Natural killer cell (primary cell): ENCODE data around the gene HBZ. TPM values are rescaled to one million over a fixed set of nuclear protein-coding genes. Genes with fewer than 3 reads are reported as not detected.

Experiments used
- ATAC-seq, 3 donors: fragments of 150-1000 bp in 2 of 3; fragments of 200-7000 bp in 1 of 3; cut with Tn5 transposase; 1 replicate in 1 of 3; 2 replicates in 2 of 3; pipeline ENCODE4 v1.10.0; 2021; ENCODE audit warnings: mild to moderate bottlenecking in 2 of 3, moderate library complexity in 2 of 3
- DNase-seq, 2 donors: peaks; one replicate each; pipeline versions ENCODE4 v3.0.0 to v3.0.0-alpha.2; 2013 to 2021; ENCODE audit warnings: mixed read lengths in 1 of 2
- H3K27ac ChIP-seq: one replicate; pipeline ENCODE4 v1.5.1; 2013; ENCODE audit warnings: mild to moderate bottlenecking, low read length
- H3K27me3 ChIP-seq: one replicate; pipeline ENCODE4 v1.6.1; 2013; ENCODE audit warnings: low read length; ENCODE audit not compliant: control insufficient read depth, insufficient read depth
- H3K36me3 ChIP-seq: one replicate; pipeline ENCODE4 v1.6.1; 2013; ENCODE audit warnings: low read length; ENCODE audit not compliant: control insufficient read depth, insufficient read depth
- H3K4me1 ChIP-seq: one replicate; pipeline ENCODE4 v1.6.1; 2013; ENCODE audit warnings: low read length; ENCODE audit not compliant: control insufficient read depth, insufficient read depth
- H3K4me3 ChIP-seq: one replicate; pipeline ENCODE4 v1.5.1; 2013; ENCODE audit warnings: low read length
- H3K9me3 ChIP-seq: one replicate; pipeline ENCODE4 v1.6.1; 2013; ENCODE audit warnings: low read length; ENCODE audit not compliant: control insufficient read depth, insufficient read depth
- H3K27ac Mint-ChIP-seq, 2 donors: one replicate each; pipeline ENCODE4 v1.8.0; 2022; ENCODE audit warnings: mild to moderate bottlenecking in 2 of 2, mixed read lengths in 2 of 2, moderate library complexity in 1 of 2
- H3K27me3 Mint-ChIP-seq, 2 donors: one replicate each; pipeline ENCODE4 v1.8.0; 2022; ENCODE audit warnings: low read depth in 2 of 2, mixed read lengths in 2 of 2
- H3K36me3 Mint-ChIP-seq: one replicate; pipeline ENCODE4 v1.8.0; 2022; ENCODE audit warnings: mixed read lengths
- H3K4me1 Mint-ChIP-seq, 2 donors: one replicate each; pipeline ENCODE4 v1.8.0; 2022; ENCODE audit warnings: mixed read lengths in 2 of 2
- H3K4me3 Mint-ChIP-seq: one replicate; pipeline ENCODE4 v1.8.0; 2022; ENCODE audit warnings: mild to moderate bottlenecking, moderate library complexity, mixed read lengths
- H3K9me3 Mint-ChIP-seq, 2 donors: one replicate each; pipeline ENCODE4 v1.8.0; 2022; ENCODE audit warnings: mixed read lengths in 2 of 2
- CTCF ChIP-seq: fragments of 200-600 bp; IDR thresholded peaks from one replicate; pipeline ENCODE4 v1.8.0; 2022; ENCODE audit warnings: antibody characterized with exemption
- WGBS: methylation state at CpG from one replicate; pipeline ENCODE4 v1.1.7; 2013; ENCODE audit warnings: missing lambda C conversion rate; ENCODE audit not compliant: insufficient coverage; 5-methylcytosine and 5-hydroxymethylcytosine counted together
- intact Hi-C: fragments of 100-400 bp; cut with micrococcal nuclease; formaldehyde crosslinking; loops from one replicate; pipeline ENCODE4 v1.14.2; 2022
- total RNA-seq, 4 donors: library from RNA; stranded (reverse); fragments of 120-200 nt in 1 of 4; gene quantifications; one replicate each; pipeline versions ENCODE4 v1.2.3 to v1.2.4, GENCODE V29; 2013 to 2022

HBZ gene
- total RNA-seq, 3 donors from 2014 or later (not counting 1 experiment from before 2014, with no cell fraction given) = not detected

GRCh38 chr16:118857-119256, 33.6 kb upstream of the HBZ start:
- ATAC-seq = no peak
- Mint-ChIP-seq H3K36me3 (peaks cover 8% of the 10 kb centered on the region), H3K4me1 (peaks cover 21 to 23% of the 10 kb centered on the region in 2 donors), H3K4me3 (no peak overlapping the region), H3K9me3 (no peaks in the 10 kb centered on the region), H3K27me3 (no peaks in the 10 kb centered on the region), H3K27ac (no peak overlapping the region)
- Histone ChIP-seq H3K36me3 (peaks cover 10% of the 10 kb centered on the region), H3K27me3 (no peaks in the 10 kb centered on the region), H3K9me3 (no peaks in the 10 kb centered on the region), H3K4me3 (no peak overlapping the region), H3K27ac (no peak overlapping the region), H3K4me1 (peaks cover 29% of the 10 kb centered on the region)
- intact Hi-C loops = no loop called here
- 92% methylated on average over 2 of the region's 2 CpGs for WGBS
- TF ChIP-seq CTCF = no peak
- no peak for DNase-seq

DNA sequence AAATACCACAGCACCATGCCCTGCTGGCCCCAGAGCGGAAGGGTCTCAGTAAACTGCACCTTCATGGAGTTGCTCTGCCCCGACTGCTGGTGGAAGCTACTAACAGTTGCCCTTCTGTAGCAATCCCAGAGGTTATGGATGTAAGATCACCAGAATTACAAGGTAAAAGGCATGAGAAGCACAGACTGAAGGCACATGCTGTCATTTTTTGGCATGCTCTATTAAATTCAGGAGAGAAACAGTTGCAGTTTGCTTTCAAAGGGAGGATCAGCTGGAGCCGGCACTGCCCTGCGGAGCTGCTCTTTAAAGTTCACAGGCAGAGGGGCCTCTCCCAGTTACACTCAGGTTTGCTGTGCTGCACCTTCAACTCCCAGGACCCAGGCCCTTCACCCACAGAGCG, 33.1 kb upstream of the HBZ start:
- peaks cover 6% of the 10 kb centered on the region for H3K36me3 ChIP-seq
- Mint-ChIP-seq H3K9me3 (no peaks in the 10 kb centered on the region), H3K27ac (no peak overlapping the region), H3K36me3 (peaks cover 3% of the 10 kb centered on the region), H3K4me3 (no peak overlapping the region), H3K27me3 (no peaks in the 10 kb centered on the region), H3K4me1 (peaks cover 25 to 28% of the 10 kb centered on the region in 2 donors)
- H3K4me3 ChIP-seq = no peak overlapping the region
- 97% methylated on average over 5 of the region's 5 CpGs for WGBS
- intact Hi-C loops = no loop called here
- H3K4me1 ChIP-seq = peaks cover 33% of the 10 kb centered on the region
- TF ChIP-seq CTCF = no peak
- no peaks in the 10 kb centered on the region for H3K9me3 ChIP-seq
- no peak for ATAC-seq
- H3K27ac ChIP-seq = no peak overlapping the region
- no peak for DNase-seq
- H3K27me3 ChIP-seq = no peaks in the 10 kb centered on the region

GRCh38 chr16:119835-120491, 32.5 kb upstream of the HBZ start:
- Mint-ChIP-seq H3K36me3 (no peaks in the 10 kb centered on the region), H3K27ac (no peak overlapping the region), H3K9me3 (no peaks in the 10 kb centered on the region), H3K27me3 (no peaks in the 10 kb centered on the region), H3K4me1 (peaks cover 29 to 30% of the 10 kb centered on the region in 2 donors), H3K4me3 (no peak overlapping the region)
- Histone ChIP-seq H3K27ac (no peak overlapping the region), H3K9me3 (no peaks in the 10 kb centered on the region), H3K36me3 (peaks cover 3% of the 10 kb centered on the region), H3K4me3 (no peak overlapping the region), H3K27me3 (no peaks in the 10 kb centered on the region), H3K4me1 (peaks cover 40% of the 10 kb centered on the region)
- WGBS = 96% methylated on average over 2 of the region's 3 CpGs
- TF ChIP-seq CTCF = no peak
- intact Hi-C loops = no loop called here
- DNase-seq = no peak
- no peak for ATAC-seq

DNA sequence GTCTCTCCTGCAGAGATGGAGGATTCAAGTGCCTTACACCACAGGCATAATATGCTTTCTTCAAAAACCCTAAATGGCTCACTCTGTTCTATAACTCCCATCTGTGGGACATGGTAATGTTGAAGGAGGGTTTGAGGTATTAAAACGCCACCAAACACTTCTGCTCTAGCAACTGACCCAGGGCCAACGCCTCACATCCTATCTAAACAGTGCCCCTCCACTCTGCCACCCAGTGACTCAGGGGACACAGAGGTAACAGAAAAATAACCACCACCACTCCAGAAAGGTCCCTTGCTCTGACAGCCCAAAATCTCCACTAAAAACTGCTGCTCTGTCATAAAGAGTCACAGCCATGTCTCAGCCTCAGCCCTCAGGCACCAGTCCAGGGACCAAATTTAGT, 31.7 kb upstream of the HBZ start:
- Mint-ChIP-seq H3K36me3 (no peaks in the 10 kb centered on the region), H3K4me1 (peaks cover 37 to 38% of the 10 kb centered on the region in 2 donors)
- intact Hi-C loops = no loop called here

More for the DNA sequence above, 31.7 kb upstream of the HBZ start:
- H3K4me3 ChIP-seq = no peak overlapping the region
- H3K9me3 Mint-ChIP-seq = no peaks in the 10 kb centered on the region
- H3K27me3 Mint-ChIP-seq = no peaks in the 10 kb centered on the region
- H3K4me3 Mint-ChIP-seq = no peak overlapping the region
- TF ChIP-seq CTCF = no peak
- ATAC-seq (no peak), DNase-seq (no peak)
- H3K27ac ChIP-seq = no peak overlapping the region
- WGBS = 82% methylated on average over 2 of the region's 2 CpGs
- peaks cover 48% of the 10 kb centered on the region for H3K4me1 ChIP-seq
- no peaks in the 10 kb centered on the region for H3K27me3 ChIP-seq
- H3K36me3 ChIP-seq = peaks cover 3% of the 10 kb centered on the region
- no peaks in the 10 kb centered on the region for H3K9me3 ChIP-seq
- H3K27ac Mint-ChIP-seq = peak overlapping the region in 1 of 2 donors; percentile 47
